Endothelial cell of umbilical vein (primary cell): Measurements from ENCODE around the gene SCAANT1. TPM values are rescaled to one million over a fixed set of nuclear protein-coding genes. Genes with fewer than 3 reads are reported as not detected.

Experiments
- BruUV-seq: library from RNA; stranded (reverse); fragments of 400-500 nt; replicated peaks from 2 replicates; lab custom pipeline; 2021; lab: Mats Ljungman, UMichigan
- CTCF ChIA-PET: fragments of 300-600, 350-600 bp; sonication (Branson Sonifier 250); formaldehyde crosslinking; loops from one replicate; lab custom pipeline; 2021; ENCODE audit warnings: antibody characterized with exemption, inconsistent platforms; lab: Charles Lee
- POLR2A ChIA-PET: fragments of 300-600, 350-600 bp; sonication (Branson Sonifier 250); formaldehyde crosslinking; loops from one replicate; lab custom pipeline; 2021; ENCODE audit warnings: antibody characterized with exemption, inconsistent platforms; lab: Charles Lee
- DNase-seq: peaks from one replicate; pipeline ENCODE4 v3.0.0-alpha.2; 2011; ENCODE audit warnings: low read depth, low spot score
- FAIRE-seq: peaks from 2 replicates; lab custom pipeline; 2011; peaks lifted over from hg19 to GRCh38; lab: Jason Lieb, UNC
- H2AFZ ChIP-seq: 2 replicates; pipeline ENCODE4 v1.6.0; 2012; ENCODE audit warnings: low read depth, low read length, control low read depth, inconsistent platforms
- H3K27ac ChIP-seq: 2 replicates; pipeline ENCODE4 v1.5.1; 2011; ENCODE audit warnings: low read depth, mild to moderate bottlenecking, control low read depth, low read length, moderate library complexity; ENCODE audit not compliant: insufficient read depth
- H3K27me3 ChIP-seq, 2 experiments: 2 replicates each; pipeline versions ENCODE4 v1.6.0 to v1.6.1; 2011; ENCODE audit warnings: low read length in 2 of 2, mixed read lengths in 1 of 2; ENCODE audit not compliant: control insufficient read depth in 2 of 2, insufficient read depth in 2 of 2
- H3K36me3 ChIP-seq, 2 experiments: 2 replicates in 1 of 2; 3 replicates in 1 of 2; pipeline ENCODE4 v1.5.1; 2011; ENCODE audit warnings: low read length in 2 of 2, mild to moderate bottlenecking in 1 of 2, moderate library complexity in 1 of 2; ENCODE audit not compliant: control insufficient read depth in 2 of 2, insufficient read depth in 2 of 2; ENCODE audit errors: extremely low read depth in 1 of 2
- H3K4me1 ChIP-seq: 3 replicates; pipeline ENCODE4 v1.5.1; 2011; ENCODE audit warnings: mild to moderate bottlenecking, low read length; ENCODE audit not compliant: control insufficient read depth, insufficient read depth; ENCODE audit errors: extremely low read depth
- H3K4me2 ChIP-seq: 2 replicates; pipeline ENCODE4 v1.6.1; 2011; ENCODE audit warnings: low read length, control low read depth, mixed read lengths; ENCODE audit not compliant: insufficient read depth
- H3K4me3 ChIP-seq, 3 experiments: fragments of 200-600 bp in 1 of 3; sonication (generic), shearing (Covaris generic) in 1 of 3; replicated peaks in 1 of 3; 2 replicates each; pipeline ENCODE4 v1.5.1; 2011 to 2016; ENCODE audit warnings: control low read depth in 3 of 3, low read length in 3 of 3, mild to moderate bottlenecking in 2 of 3, inconsistent platforms in 1 of 3, low read depth in 1 of 3, moderate library complexity in 1 of 3; ENCODE audit not compliant: insufficient read depth in 1 of 3
- H3K79me2 ChIP-seq: 2 replicates; pipeline ENCODE4 v1.6.0; 2012; ENCODE audit warnings: low read length, inconsistent platforms; ENCODE audit not compliant: control insufficient read depth, insufficient read depth
- H3K9ac ChIP-seq: replicated peaks from 2 replicates; pipeline ENCODE3; 2011; ENCODE audit warnings: low read length, control low read depth; ENCODE audit not compliant: insufficient read depth; ENCODE audit errors: extremely low read depth
- H3K9me1 ChIP-seq: replicated peaks from 3 replicates; pipeline ENCODE4 v1.6.0; 2011; ENCODE audit warnings: mild to moderate bottlenecking, low read length; ENCODE audit not compliant: control insufficient read depth, insufficient read depth; ENCODE audit errors: extremely low read depth
- H3K9me3 ChIP-seq: replicated peaks from 2 replicates; pipeline ENCODE4 v1.5.1; 2012; ENCODE audit warnings: low read length, inconsistent platforms; ENCODE audit not compliant: control insufficient read depth, insufficient read depth
- H4K20me1 ChIP-seq: replicated peaks from 2 replicates; pipeline ENCODE3; 2011; ENCODE audit warnings: mild to moderate bottlenecking, low read length; ENCODE audit not compliant: control insufficient read depth, insufficient read depth; ENCODE audit errors: extremely low read depth
- CTCF ChIP-seq, 2 donors: IDR thresholded peaks; 1 replicate in 1 of 2; 2 replicates in 1 of 2; pipeline ENCODE4 v1.5.1; 2011; ENCODE audit warnings: low read length in 2 of 2, mild to moderate bottlenecking in 2 of 2, moderate library complexity in 2 of 2, control low read depth in 1 of 2, inconsistent platforms in 1 of 2, low read depth in 1 of 2; ENCODE audit not compliant: insufficient read depth in 1 of 2; ENCODE audit errors: extremely low read depth in 1 of 2
- EZH2 ChIP-seq: IDR thresholded peaks from 2 replicates; pipeline ENCODE4 v1.6.1; 2012; ENCODE audit warnings: borderline replicate concordance, low read depth, mild to moderate bottlenecking, moderate library complexity, low read length, inconsistent platforms; ENCODE audit not compliant: severe bottlenecking
- GATA2 ChIP-seq: IDR thresholded peaks from 2 replicates; pipeline ENCODE4 v1.7.0; 2011; ENCODE audit warnings: low read depth, mild to moderate bottlenecking, moderate library complexity, mixed read lengths, low read length; ENCODE audit not compliant: insufficient read length, insufficient read depth
- MAX ChIP-seq: IDR thresholded peaks from 2 replicates; pipeline ENCODE4 v1.6.1; 2011; ENCODE audit not compliant: insufficient read depth, insufficient read length
- MYC ChIP-seq: IDR thresholded peaks from one replicate; pipeline ENCODE4 v1.6.1; 2011; ENCODE audit warnings: mild to moderate bottlenecking, low read depth, low read length
- POLR2AphosphoS5 ChIP-seq: IDR thresholded peaks from 2 replicates; pipeline ENCODE4 v1.6.1; 2012; ENCODE audit warnings: low read depth, mild to moderate bottlenecking, control low read depth, low read length, moderate library complexity; ENCODE audit not compliant: insufficient read depth
- dilution Hi-C: fragments of 300-500 bp; cut with MboI; formaldehyde crosslinking; loops from one replicate; pipeline ENCODE4 v1.15.0; 2019; ENCODE audit warnings: low sequenced_read_pairs; ENCODE audit not compliant: extremely low pct_ligation_motif_present
- intact Hi-C: fragments of 100-400 bp; cut with micrococcal nuclease; formaldehyde crosslinking; loops from one replicate; pipeline ENCODE4 v1.10.0; 2022
- polyA plus RNA-seq, 4 experiments: library from polyadenylated mRNA; depleted of rRNA in 3 of 4; stranded (reverse) in 3 of 4; unstranded in 1 of 4; fragments of >200 nt; gene quantifications; 2 replicates each; pipeline versions ENCODE4 v1.2.1 to v1.2.3, GENCODE V29; 2011 to 2012; ENCODE audit warnings: missing spikeins in 1 of 4
- total RNA-seq: library from RNA; stranded (reverse); gene quantifications from 2 replicates; pipeline ENCODE4 v1.2.3, GENCODE V29; 2021

SCAANT1 gene
- total and polyA plus RNA-seq, 2 donors (not counting 3 experiments of a cell fraction or from before 2014, with no cell fraction given), result not detected

- H3K9me3 ChIP-seq, result no peaks in the 10 kb centered on the region
- H2AFZ ChIP-seq, result no peak overlapping the region
- FAIRE-seq (no peak), DNase-seq (no peak)
- POLR2A ChIA-PET, result no interaction called here
- no TSS peak for BruUV-seq
- H3K9me1 ChIP-seq, result no peaks in the 10 kb centered on the region
- no peak overlapping the region for H3K27ac ChIP-seq
- peaks cover 7% of the 10 kb centered on the region for H3K79me2 ChIP-seq
- CTCF ChIA-PET, result no interaction called here
- H3K4me3 ChIP-seq, result no peak overlapping the region
- H3K4me2 ChIP-seq, result no peak overlapping the region
- intact Hi-C loops, result no loop called here
- H3K9ac ChIP-seq, result no peak overlapping the region
- no peaks in the 10 kb centered on the region for H3K27me3 ChIP-seq
- no peaks in the 10 kb centered on the region for H4K20me1 ChIP-seq
- TF ChIP-seq MYC, result no peak
- TF ChIP-seq EZH2, result no peak
- TF ChIP-seq POLR2AphosphoS5, result no peak
- no peak for TF ChIP-seq GATA2
- no peak for TF ChIP-seq MAX
- no peak for TF ChIP-seq CTCF (IDR thresholded peaks at IDR 0.05; ENCODE audit: extremely low read depth in 1 of 2, insufficient read depth in 1 of 2, low read depth in 1 of 2, low read length in 2 of 2)
- dilution Hi-C loops, result no loop called here
- no peaks in the 10 kb centered on the region for H3K36me3 ChIP-seq
- peaks cover 14% of the 10 kb centered on the region for H3K4me1 ChIP-seq
Measured at GRCh38 chr3:63905731-63906620, 6.2 kb downstream of the SCAANT1 start.
